Naive thymus-derived CD8-positive, alpha-beta T cell (primary cell): ENCODE measurements around the gene SLC7A1. TPM values are rescaled to one million over a fixed set of nuclear protein-coding genes. Genes with fewer than 3 reads are reported as not detected.

Source experiments
- ATAC-seq, 2 donors: fragments of 150-1000 bp; cut with Tn5 transposase in 1 of 2; sonication (Bioruptor Pico), chemical (Tn5 transposase) in 1 of 2; 1 replicate in 1 of 2; 2 replicates in 1 of 2; pipeline ENCODE4 v1.10.0; 2021; ENCODE audit warnings: mild to moderate bottlenecking in 2 of 2, moderate library complexity in 2 of 2
- POLR2A ChIA-PET: fragments of 350-600 bp; sonication (Branson Sonifier 250); formaldehyde crosslinking; loops from one replicate; lab custom pipeline; 2021; ENCODE audit warnings: antibody characterized with exemption; lab: Charles Lee
- DNase-seq, 10 donors: peaks; one replicate each; pipeline versions ENCODE4 v3.0.0 to v3.0.0-alpha.2; 2020 to 2022
- H3K27ac Mint-ChIP-seq, 10 donors: one replicate each; pipeline ENCODE4 v1.8.0; 2020 to 2022; ENCODE audit warnings: mild to moderate bottlenecking in 10 of 10, mixed read lengths in 10 of 10, moderate library complexity in 4 of 10, inconsistent platforms in 1 of 10
- H3K27me3 Mint-ChIP-seq, 5 donors: one replicate each; pipeline ENCODE4 v1.8.0; 2021 to 2022; ENCODE audit warnings: mixed read lengths in 5 of 5
- H3K36me3 Mint-ChIP-seq, 3 donors: one replicate each; pipeline ENCODE4 v1.8.0; 2020 to 2022; ENCODE audit warnings: mixed read lengths in 3 of 3, mild to moderate bottlenecking in 2 of 3, inconsistent platforms in 1 of 3
- H3K4me1 Mint-ChIP-seq, 4 donors: one replicate each; pipeline ENCODE4 v1.8.0; 2021 to 2022; ENCODE audit warnings: mixed read lengths in 4 of 4
- H3K4me3 Mint-ChIP-seq, 10 donors: one replicate each; pipeline ENCODE4 v1.8.0; 2020 to 2022; ENCODE audit warnings: mild to moderate bottlenecking in 10 of 10, mixed read lengths in 10 of 10, moderate library complexity in 6 of 10, inconsistent platforms in 1 of 10
- H3K9me3 Mint-ChIP-seq, 9 donors: one replicate each; pipeline ENCODE4 v1.8.0; 2020 to 2022; ENCODE audit warnings: mixed read lengths in 9 of 9, mild to moderate bottlenecking in 3 of 9, inconsistent platforms in 1 of 9, moderate library complexity in 1 of 9
- polyA plus RNA-seq, 3 donors: library from polyadenylated mRNA; unstranded; fragments of 300-500 nt; fragmentation: Illumina TruSeq; gene quantifications; one replicate each; pipeline ENCODE4 v1.2.3, GENCODE V29; 2021
- total RNA-seq, 8 experiments: library from RNA in 2 of 8; stranded (reverse) in 2 of 8; gene quantifications; one replicate each; pipeline ENCODE4 v1.2.3 and lab custom pipeline; 2021 to 2026

The SLC7A1 gene
- total and polyA plus RNA-seq, 5 experiments from 2014 or later, result 2.0 to 51.1 (median 5.3) TPM

GRCh38 chr13:29465741-29466293, 129.7 kb downstream of the SLC7A1 start:
- POLR2A ChIA-PET, result no interaction called here
- no peaks in the 10 kb centered on the region for H3K36me3 Mint-ChIP-seq
- H3K9me3 Mint-ChIP-seq, result peaks cover 0 to 4% (median 0%) of the 10 kb centered on the region in 9 donors
- H3K27ac Mint-ChIP-seq, result no peak overlapping the region
- peaks cover 0 to 3% (median 2%) of the 10 kb centered on the region in 5 donors for H3K27me3 Mint-ChIP-seq
- no peak overlapping the region for H3K4me3 Mint-ChIP-seq
- H3K4me1 Mint-ChIP-seq, result peaks cover 0 to 5% (median 0%) of the 10 kb centered on the region in 4 donors
- ATAC-seq, result no peak
- no peak for DNase-seq

GRCh38 chr13:29464105-29464679, 131.3 kb downstream of the SLC7A1 start:
- Mint-ChIP-seq H3K9me3 (peaks cover 0 to 8% (median 0%) of the 10 kb centered on the region in 9 donors), H3K4me1 (peaks cover 0 to 5% (median 0%) of the 10 kb centered on the region in 4 donors), H3K36me3 (no peaks in the 10 kb centered on the region), H3K4me3 (no peak overlapping the region), H3K27me3 (peaks cover 3 to 14% (median 9%) of the 10 kb centered on the region in 5 donors), H3K27ac (no peak overlapping the region)
- no peak for ATAC-seq
- DNase-seq, result no peak
- POLR2A ChIA-PET, result no interaction called here

- POLR2A ChIA-PET, result no interaction called here
- no peak for DNase-seq
Measured at GRCh38 chr13:29459813-29460355, 135.6 kb downstream of the SLC7A1 start.

More at GRCh38 chr13:29459813-29460355, 135.6 kb downstream of the SLC7A1 start:
- H3K4me1 Mint-ChIP-seq, result no peaks in the 10 kb centered on the region
- H3K9me3 Mint-ChIP-seq, result peaks cover 0 to 8% (median 0%) of the 10 kb centered on the region in 9 donors
- H3K36me3 Mint-ChIP-seq, result no peaks in the 10 kb centered on the region
- no peak for ATAC-seq
- H3K4me3 Mint-ChIP-seq, result no peak overlapping the region
- H3K27ac Mint-ChIP-seq, result no peak overlapping the region
- peaks cover 5 to 22% (median 14%) of the 10 kb centered on the region in 5 donors for H3K27me3 Mint-ChIP-seq
